ENCODE measurements around the gene WDR93.
A peak's percentile ranks its signal among the peaks of the same experiment; 100 is the strongest.

The WDR93 gene

DNA sequence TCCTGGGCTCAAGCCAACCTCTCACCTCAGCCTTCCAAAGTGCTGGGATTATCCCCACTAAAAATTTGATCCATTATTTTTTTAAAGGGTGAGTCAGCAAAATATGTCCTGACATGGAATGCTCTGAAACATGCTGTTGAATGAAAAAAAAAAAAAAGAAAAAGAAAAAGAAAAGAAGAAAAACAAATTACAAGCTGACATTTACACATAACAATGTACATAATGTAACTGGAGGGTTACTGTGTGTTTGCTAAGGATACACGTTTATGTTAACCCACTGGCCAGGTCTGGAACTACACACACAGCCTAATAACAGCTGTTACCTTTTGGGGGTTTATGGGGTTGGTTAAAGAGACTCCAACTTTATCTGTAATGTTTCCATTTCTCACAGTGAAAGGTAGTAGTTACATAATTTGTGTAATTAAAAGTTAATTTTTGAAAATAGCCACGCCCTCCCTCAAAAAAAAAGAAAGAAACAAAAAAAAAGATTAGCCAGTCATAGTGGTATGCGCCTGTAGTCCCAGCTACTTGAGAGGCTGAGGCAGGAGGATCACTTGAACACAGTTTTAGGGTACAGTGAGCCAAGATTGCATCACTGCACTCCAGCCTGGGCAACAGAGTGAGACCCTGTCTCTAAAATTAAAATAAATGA lies 82.4 kb downstream of the WDR93 start:
- no peak for TF ChIP-seq CTCF (IDR thresholded peaks at IDR 0.05; ENCODE audit: extremely low read depth, missing control alignments)
- no peak for DNase-seq (ENCODE audit: low spot score)

DNA sequence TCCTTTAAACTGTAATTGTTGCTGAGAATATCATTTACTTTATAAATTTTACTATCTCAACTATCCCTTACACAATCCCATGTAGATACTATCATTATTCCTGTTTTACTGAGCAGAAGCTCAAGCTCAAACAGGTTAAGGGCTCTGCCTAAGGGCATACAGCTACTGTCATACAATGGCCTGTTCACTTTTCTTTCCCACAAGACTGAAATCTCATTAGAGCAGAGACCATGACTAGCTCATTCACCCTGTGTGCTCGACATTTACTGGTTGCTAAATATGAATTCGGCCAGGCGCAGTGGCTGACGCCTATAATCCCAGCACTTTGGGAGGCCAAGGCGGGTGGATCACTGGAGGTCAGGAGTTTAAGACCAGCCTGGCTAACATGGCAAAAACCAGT lies 83.9 kb downstream of the WDR93 start:
- DNase-seq (ENCODE audit: low spot score): no peak
- TF ChIP-seq CTCF (IDR thresholded peaks at IDR 0.05; ENCODE audit: extremely low read depth, missing control alignments): no peak

GRCh38 chr15:89775815-89776214 lies 85.2 kb downstream of the WDR93 start:
- TF ChIP-seq CTCF (IDR thresholded peaks at IDR 0.05; ENCODE audit: extremely low read depth, missing control alignments): no peak
- no peak for DNase-seq (ENCODE audit: low spot score)

- DNase-seq (ENCODE audit: low spot score): peak; percentile 94
These were observed 85.9 kb downstream of the WDR93 start, which contains the start of gene MESP2 for GRCh38 chr15:89776274-89777072. MESP2 (plus strand) TSS chr15:89776332; CDS start chr15:89776358, 26 bp downstream.

GRCh38 chr15:89777073-89777751 lies 86.6 kb downstream of the WDR93 start:
- no peak for DNase-seq (ENCODE audit: low spot score)
- TF ChIP-seq CTCF (IDR thresholded peaks at IDR 0.05; ENCODE audit: extremely low read depth, missing control alignments): no peak

More at GRCh38 chr15:89776274-89777072, 85.9 kb downstream of the WDR93 start, which contains the start of gene MESP2:
- no peak for TF ChIP-seq CTCF (IDR thresholded peaks at IDR 0.05; ENCODE audit: extremely low read depth, missing control alignments)

DNA sequence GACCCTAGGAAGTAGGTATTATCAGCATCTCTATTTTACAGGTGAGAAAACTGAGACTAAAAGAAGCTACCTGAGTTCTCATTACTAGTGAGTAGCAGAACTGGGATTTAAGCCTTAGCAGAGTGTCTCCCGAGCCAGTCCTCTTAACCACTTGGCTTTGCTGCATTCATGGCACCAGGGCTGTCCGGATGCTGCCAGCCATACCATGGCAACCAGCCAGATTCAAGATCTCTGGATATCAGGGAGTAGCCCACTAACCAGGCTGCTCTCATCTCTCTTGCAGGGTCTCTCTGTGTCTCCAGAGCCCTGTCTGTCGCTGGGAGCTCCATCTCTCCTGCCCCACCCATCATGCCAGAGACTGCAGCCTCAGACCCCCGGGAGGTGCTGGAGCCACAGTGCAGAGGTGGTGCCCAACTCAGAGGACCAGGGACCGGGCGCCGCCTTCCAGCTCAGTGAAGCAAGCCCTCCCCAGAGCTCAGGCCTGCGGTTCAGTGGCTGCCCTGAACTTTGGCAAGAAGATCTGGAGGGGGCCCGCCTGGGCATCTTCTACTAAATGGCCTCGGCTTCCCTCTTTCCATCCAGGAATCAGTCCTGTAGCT lies 87.3 kb downstream of the WDR93 start:
- no peak for DNase-seq (ENCODE audit: low spot score)
- TF ChIP-seq CTCF (IDR thresholded peaks at IDR 0.05; ENCODE audit: extremely low read depth, missing control alignments): no peak

Measured in GM20000 (cell line).